K562 (cell line): ENCODE results near the gene NPEPL1. TPM values are rescaled to one million over a fixed set of nuclear protein-coding genes. Genes with fewer than 3 reads are reported as not detected.

Experiments used
- polyA plus RNA-seq, 8 experiments: library from polyadenylated mRNA; depleted of rRNA in 4 of 8; stranded (reverse) in 5 of 8; unstranded in 3 of 8; fragments of >200 nt; fragmentation: Nextera tagmentation in 2 of 8; fragmentation: Illumina TruSeq in 1 of 8; extraction: Ambion mirVana in 2 of 8; extraction: Trizol in 1 of 8; gene quantifications; 2 replicates each; pipeline versions ENCODE4 v1.2.1 to v1.2.3, GENCODE V29; 2011 to 2014; ENCODE audit warnings: inconsistent platforms in 1 of 8, missing spikeins in 1 of 8
- total RNA-seq, 7 experiments: library from RNA; depleted of rRNA in 6 of 7; stranded (reverse); fragments of >200 nt in 6 of 7; fragmentation: Illumina TruSeq in 2 of 7; extraction: Trizol in 2 of 7; gene quantifications; 2 replicates each; pipeline versions ENCODE4 v1.2.1 to v1.2.3, GENCODE V29; 2011 to 2021; ENCODE audit warnings: low replicate concordance in 1 of 7
- TF ChIP-seq, protein P1 (sequence below), 2 experiments: fragments of 450-650 bp; formaldehyde crosslinking in 1 of 2; IDR thresholded peaks; 2 replicates each; pipeline versions ENCODE4 v1.4.0 to v1.6.1; 2014 to 2020; ENCODE audit warnings: mild to moderate bottlenecking in 2 of 2, borderline replicate concordance in 1 of 2, low read depth in 1 of 2

NPEPL1 gene
- total and polyA plus RNA-seq, 9 of the 15 experiments (the other 6 are each of a cell fraction or from before 2014, with no cell fraction given) = 0.04 to 5.6 (median 0.94) TPM

DNA sequence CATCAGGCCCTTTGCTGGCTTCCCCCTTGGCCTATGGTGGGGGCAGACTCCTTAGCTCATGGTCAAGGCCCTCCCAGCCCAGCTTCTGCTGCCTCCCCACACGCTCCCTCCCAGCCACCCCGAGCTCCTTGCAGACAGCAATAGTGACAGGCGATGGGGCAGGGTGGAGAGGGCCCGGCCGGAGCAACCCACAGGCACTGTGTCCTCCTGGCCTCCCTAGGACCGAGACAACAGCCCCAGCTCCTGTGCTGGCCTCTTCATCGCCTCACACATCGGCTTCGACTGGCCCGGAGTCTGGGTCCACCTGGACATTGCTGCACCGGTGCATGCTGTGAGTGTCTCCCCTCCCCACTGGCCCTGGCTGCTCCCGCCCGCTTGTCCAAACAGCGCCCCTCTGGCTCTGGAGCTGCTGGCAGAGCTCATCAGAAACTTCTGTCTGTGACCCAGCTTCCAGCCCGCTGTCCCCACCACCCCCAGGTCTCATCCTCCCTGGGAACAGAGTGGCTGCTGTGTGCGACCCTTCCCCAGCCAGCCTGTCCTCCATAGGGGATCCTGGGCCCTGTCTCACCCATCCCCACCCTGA, 21.8 kb downstream of the NPEPL1 start (continued):
- TF ChIP-seq, protein P1, sequence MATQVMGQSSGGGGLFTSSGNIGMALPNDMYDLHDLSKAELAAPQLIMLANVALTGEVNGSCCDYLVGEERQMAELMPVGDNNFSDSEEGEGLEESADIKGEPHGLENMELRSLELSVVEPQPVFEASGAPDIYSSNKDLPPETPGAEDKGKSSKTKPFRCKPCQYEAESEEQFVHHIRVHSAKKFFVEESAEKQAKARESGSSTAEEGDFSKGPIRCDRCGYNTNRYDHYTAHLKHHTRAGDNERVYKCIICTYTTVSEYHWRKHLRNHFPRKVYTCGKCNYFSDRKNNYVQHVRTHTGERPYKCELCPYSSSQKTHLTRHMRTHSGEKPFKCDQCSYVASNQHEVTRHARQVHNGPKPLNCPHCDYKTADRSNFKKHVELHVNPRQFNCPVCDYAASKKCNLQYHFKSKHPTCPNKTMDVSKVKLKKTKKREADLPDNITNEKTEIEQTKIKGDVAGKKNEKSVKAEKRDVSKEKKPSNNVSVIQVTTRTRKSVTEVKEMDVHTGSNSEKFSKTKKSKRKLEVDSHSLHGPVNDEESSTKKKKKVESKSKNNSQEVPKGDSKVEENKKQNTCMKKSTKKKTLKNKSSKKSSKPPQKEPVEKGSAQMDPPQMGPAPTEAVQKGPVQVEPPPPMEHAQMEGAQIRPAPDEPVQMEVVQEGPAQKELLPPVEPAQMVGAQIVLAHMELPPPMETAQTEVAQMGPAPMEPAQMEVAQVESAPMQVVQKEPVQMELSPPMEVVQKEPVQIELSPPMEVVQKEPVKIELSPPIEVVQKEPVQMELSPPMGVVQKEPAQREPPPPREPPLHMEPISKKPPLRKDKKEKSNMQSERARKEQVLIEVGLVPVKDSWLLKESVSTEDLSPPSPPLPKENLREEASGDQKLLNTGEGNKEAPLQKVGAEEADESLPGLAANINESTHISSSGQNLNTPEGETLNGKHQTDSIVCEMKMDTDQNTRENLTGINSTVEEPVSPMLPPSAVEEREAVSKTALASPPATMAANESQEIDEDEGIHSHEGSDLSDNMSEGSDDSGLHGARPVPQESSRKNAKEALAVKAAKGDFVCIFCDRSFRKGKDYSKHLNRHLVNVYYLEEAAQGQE (IDR thresholded peaks at IDR 0.05; ENCODE audit: borderline replicate concordance) = no peak
- TF ChIP-seq, protein P1 (CRISPR knock-in tag; IDR thresholded peaks at IDR 0.05; ENCODE audit: low read depth) = no peak
